ENCODE measurements around the gene SENP1.

- TF ChIP-seq CTCF (conservative IDR thresholded peaks at IDR 0.05; ENCODE audit: low read length), result no peak
- TF ChIP-seq EZH2phosphoT487 (IDR thresholded peaks at IDR 0.05; ENCODE audit: borderline replicate concordance), result no peak
These were observed 13.4 kb upstream of the SENP1 start, which contains the start of gene PFKM for GRCh38 chr12:48119078-48119833.

All from Loucy (cell line).